Endothelial cell of umbilical vein (primary cell): ENCODE measurements around the gene MYO1F. TPM values are rescaled to one million over a fixed set of nuclear protein-coding genes. Genes with fewer than 3 reads are reported as not detected.
"Not testable (repeated sequence)": the region's sequence is repeated elsewhere in the genome, so short reads cannot be mapped to it uniquely, and the experiment has no call there.

Source experiments
- BruUV-seq: library from RNA; stranded (reverse); fragments of 400-500 nt; replicated peaks from 2 replicates; lab custom pipeline; 2021; lab: Mats Ljungman, UMichigan
- CTCF ChIA-PET: fragments of 300-600, 350-600 bp; sonication (Branson Sonifier 250); formaldehyde crosslinking; loops from one replicate; lab custom pipeline; 2021; ENCODE audit warnings: antibody characterized with exemption, inconsistent platforms; lab: Charles Lee
- POLR2A ChIA-PET: fragments of 300-600, 350-600 bp; sonication (Branson Sonifier 250); formaldehyde crosslinking; loops from one replicate; lab custom pipeline; 2021; ENCODE audit warnings: antibody characterized with exemption, inconsistent platforms; lab: Charles Lee
- DNase-seq: peaks from one replicate; pipeline ENCODE4 v3.0.0-alpha.2; 2011; ENCODE audit warnings: low read depth, low spot score
- FAIRE-seq: peaks from 2 replicates; lab custom pipeline; 2011; peaks lifted over from hg19 to GRCh38; lab: Jason Lieb, UNC
- H2AFZ ChIP-seq: 2 replicates; pipeline ENCODE4 v1.6.0; 2012; ENCODE audit warnings: low read depth, low read length, control low read depth, inconsistent platforms
- H3K27ac ChIP-seq: 2 replicates; pipeline ENCODE4 v1.5.1; 2011; ENCODE audit warnings: low read depth, mild to moderate bottlenecking, control low read depth, low read length, moderate library complexity; ENCODE audit not compliant: insufficient read depth
- H3K27me3 ChIP-seq, 2 experiments: 2 replicates each; pipeline versions ENCODE4 v1.6.0 to v1.6.1; 2011; ENCODE audit warnings: low read length in 2 of 2, mixed read lengths in 1 of 2; ENCODE audit not compliant: control insufficient read depth in 2 of 2, insufficient read depth in 2 of 2
- H3K36me3 ChIP-seq, 2 experiments: 2 replicates in 1 of 2; 3 replicates in 1 of 2; pipeline ENCODE4 v1.5.1; 2011; ENCODE audit warnings: low read length in 2 of 2, mild to moderate bottlenecking in 1 of 2, moderate library complexity in 1 of 2; ENCODE audit not compliant: control insufficient read depth in 2 of 2, insufficient read depth in 2 of 2; ENCODE audit errors: extremely low read depth in 1 of 2
- H3K4me1 ChIP-seq: 3 replicates; pipeline ENCODE4 v1.5.1; 2011; ENCODE audit warnings: mild to moderate bottlenecking, low read length; ENCODE audit not compliant: control insufficient read depth, insufficient read depth; ENCODE audit errors: extremely low read depth
- H3K4me2 ChIP-seq: 2 replicates; pipeline ENCODE4 v1.6.1; 2011; ENCODE audit warnings: low read length, control low read depth, mixed read lengths; ENCODE audit not compliant: insufficient read depth
- H3K4me3 ChIP-seq, 3 experiments: fragments of 200-600 bp in 1 of 3; sonication (generic), shearing (Covaris generic) in 1 of 3; replicated peaks in 1 of 3; 2 replicates each; pipeline ENCODE4 v1.5.1; 2011 to 2016; ENCODE audit warnings: control low read depth in 3 of 3, low read length in 3 of 3, mild to moderate bottlenecking in 2 of 3, inconsistent platforms in 1 of 3, low read depth in 1 of 3, moderate library complexity in 1 of 3; ENCODE audit not compliant: insufficient read depth in 1 of 3
- H3K79me2 ChIP-seq: 2 replicates; pipeline ENCODE4 v1.6.0; 2012; ENCODE audit warnings: low read length, inconsistent platforms; ENCODE audit not compliant: control insufficient read depth, insufficient read depth
- H3K9ac ChIP-seq: replicated peaks from 2 replicates; pipeline ENCODE3; 2011; ENCODE audit warnings: low read length, control low read depth; ENCODE audit not compliant: insufficient read depth; ENCODE audit errors: extremely low read depth
- H3K9me1 ChIP-seq: replicated peaks from 3 replicates; pipeline ENCODE4 v1.6.0; 2011; ENCODE audit warnings: mild to moderate bottlenecking, low read length; ENCODE audit not compliant: control insufficient read depth, insufficient read depth; ENCODE audit errors: extremely low read depth
- H3K9me3 ChIP-seq: replicated peaks from 2 replicates; pipeline ENCODE4 v1.5.1; 2012; ENCODE audit warnings: low read length, inconsistent platforms; ENCODE audit not compliant: control insufficient read depth, insufficient read depth
- H4K20me1 ChIP-seq: replicated peaks from 2 replicates; pipeline ENCODE3; 2011; ENCODE audit warnings: mild to moderate bottlenecking, low read length; ENCODE audit not compliant: control insufficient read depth, insufficient read depth; ENCODE audit errors: extremely low read depth
- FOS ChIP-seq: IDR thresholded peaks from 2 replicates; pipeline ENCODE4 v1.6.1; 2011; ENCODE audit warnings: mild to moderate bottlenecking, low read length, moderate library complexity, borderline replicate concordance; ENCODE audit not compliant: insufficient read depth
- GATA2 ChIP-seq: IDR thresholded peaks from 2 replicates; pipeline ENCODE4 v1.7.0; 2011; ENCODE audit warnings: low read depth, mild to moderate bottlenecking, moderate library complexity, mixed read lengths, low read length; ENCODE audit not compliant: insufficient read length, insufficient read depth
- JUN ChIP-seq: IDR thresholded peaks from 2 replicates; pipeline ENCODE4 v1.6.1; 2011; ENCODE audit warnings: borderline replicate concordance, low read depth; ENCODE audit not compliant: insufficient read length, insufficient read depth
- MAX ChIP-seq: IDR thresholded peaks from 2 replicates; pipeline ENCODE4 v1.6.1; 2011; ENCODE audit not compliant: insufficient read depth, insufficient read length
- MYC ChIP-seq: IDR thresholded peaks from one replicate; pipeline ENCODE4 v1.6.1; 2011; ENCODE audit warnings: mild to moderate bottlenecking, low read depth, low read length
- POLR2AphosphoS5 ChIP-seq: IDR thresholded peaks from 2 replicates; pipeline ENCODE4 v1.6.1; 2012; ENCODE audit warnings: low read depth, mild to moderate bottlenecking, control low read depth, low read length, moderate library complexity; ENCODE audit not compliant: insufficient read depth
- dilution Hi-C: fragments of 300-500 bp; cut with MboI; formaldehyde crosslinking; loops from one replicate; pipeline ENCODE4 v1.15.0; 2019; ENCODE audit warnings: low sequenced_read_pairs; ENCODE audit not compliant: extremely low pct_ligation_motif_present
- intact Hi-C: fragments of 100-400 bp; cut with micrococcal nuclease; formaldehyde crosslinking; loops from one replicate; pipeline ENCODE4 v1.10.0; 2022
- polyA plus RNA-seq, 4 experiments: library from polyadenylated mRNA; depleted of rRNA in 3 of 4; stranded (reverse) in 3 of 4; unstranded in 1 of 4; fragments of >200 nt; gene quantifications; 2 replicates each; pipeline versions ENCODE4 v1.2.1 to v1.2.3, GENCODE V29; 2011 to 2012; ENCODE audit warnings: missing spikeins in 1 of 4
- total RNA-seq: library from RNA; stranded (reverse); gene quantifications from 2 replicates; pipeline ENCODE4 v1.2.3, GENCODE V29; 2021
- TF ChIP-seq, protein P1 (sequence below), 2 donors: IDR thresholded peaks; 1 replicate in 1 of 2; 2 replicates in 1 of 2; pipeline ENCODE4 v1.5.1; 2011; ENCODE audit warnings: low read length in 2 of 2, mild to moderate bottlenecking in 2 of 2, moderate library complexity in 2 of 2, control low read depth in 1 of 2, inconsistent platforms in 1 of 2, low read depth in 1 of 2; ENCODE audit not compliant: insufficient read depth in 1 of 2; ENCODE audit errors: extremely low read depth in 1 of 2

Gene MYO1F
- total and polyA plus RNA-seq, 2 donors (not counting 3 experiments of a cell fraction or from before 2014, with no cell fraction given), result 0.22 to 0.39 TPM

DNA sequence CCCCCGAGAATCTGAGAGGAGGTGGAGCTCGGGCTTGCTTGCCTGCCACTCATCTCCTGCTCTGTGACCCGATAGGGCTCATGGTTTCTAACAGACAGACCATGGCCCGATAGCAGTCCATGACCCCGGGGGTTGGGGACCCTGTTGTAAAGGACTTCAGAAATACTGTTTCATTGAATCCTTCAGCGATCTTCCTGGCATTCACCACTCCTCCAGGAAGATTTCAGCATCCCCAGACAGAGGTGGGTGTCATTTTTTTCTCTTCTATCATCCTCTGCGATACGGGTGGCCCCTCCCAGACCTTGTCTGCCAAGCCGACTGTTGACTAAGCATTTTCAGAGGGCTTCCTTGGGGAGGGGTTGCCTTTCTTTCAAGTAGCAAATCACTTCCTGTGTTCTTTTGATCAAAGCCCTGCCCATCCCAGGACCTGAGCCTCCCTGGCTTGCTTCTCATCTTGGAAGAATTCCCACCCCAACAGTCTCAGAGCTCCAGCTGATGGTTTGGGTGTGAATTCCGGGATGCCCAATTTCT lies 1.7 kb downstream of the MYO1F start:
- DNase-seq, result no peak
- POLR2A ChIA-PET, result no interaction called here
- CTCF ChIA-PET, result interaction anchor here (0.9 kb wide), 1 partner anchor 11 kb away, joined by 3 read pairs; no protein-coding TSS in a partner anchor

DNA sequence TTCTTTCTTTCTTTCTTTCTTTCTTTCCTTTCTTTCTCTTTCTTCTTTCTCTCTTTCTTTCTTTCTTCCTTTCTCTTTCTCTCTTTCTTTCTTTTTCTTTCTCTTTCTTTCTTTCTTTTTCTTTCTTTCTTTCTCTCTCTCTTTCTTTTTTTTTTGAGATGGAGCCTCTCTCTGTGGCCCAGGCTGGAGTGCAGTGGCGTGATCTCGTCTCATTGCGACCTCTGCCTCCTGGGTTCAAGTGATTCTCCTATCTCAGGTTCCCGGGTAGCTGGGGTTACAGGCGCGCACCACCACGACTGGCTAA lies 2.7 kb downstream of the MYO1F start:
- H3K36me3 ChIP-seq, H2AFZ ChIP-seq, FAIRE-seq, H3K9me1 ChIP-seq, H3K27me3 ChIP-seq, H3K9me3 ChIP-seq, DNase-seq, H3K9ac ChIP-seq, POLR2A ChIA-PET, H3K4me3 ChIP-seq, BruUV-seq, H3K4me1 ChIP-seq, H3K27ac ChIP-seq, H3K4me2 ChIP-seq, dilution Hi-C loops, intact Hi-C loops, CTCF ChIA-PET, H3K79me2 ChIP-seq, H4K20me1 ChIP-seq: not testable (repeated sequence)

More for the DNA sequence above, 1.7 kb downstream of the MYO1F start:
- Histone ChIP-seq H2AFZ (no peak overlapping the region), H3K4me3 (no peak overlapping the region), H3K79me2 (no peaks in the 10 kb centered on the region), H3K27me3 (peaks cover 0 to 4% of the 10 kb centered on the region in 2 experiments), H3K4me2 (no peak overlapping the region), H3K4me1 (no peaks in the 10 kb centered on the region), H3K36me3 (no peaks in the 10 kb centered on the region), H3K27ac (no peak overlapping the region), H4K20me1 (no peaks in the 10 kb centered on the region), H3K9ac (no peak overlapping the region), H3K9me1 (no peaks in the 10 kb centered on the region), H3K9me3 (no peaks in the 10 kb centered on the region)
- dilution Hi-C loops, result no loop called here
- no peak for TF ChIP-seq MYC
- no peak for TF ChIP-seq GATA2
- TF ChIP-seq, protein P1, sequence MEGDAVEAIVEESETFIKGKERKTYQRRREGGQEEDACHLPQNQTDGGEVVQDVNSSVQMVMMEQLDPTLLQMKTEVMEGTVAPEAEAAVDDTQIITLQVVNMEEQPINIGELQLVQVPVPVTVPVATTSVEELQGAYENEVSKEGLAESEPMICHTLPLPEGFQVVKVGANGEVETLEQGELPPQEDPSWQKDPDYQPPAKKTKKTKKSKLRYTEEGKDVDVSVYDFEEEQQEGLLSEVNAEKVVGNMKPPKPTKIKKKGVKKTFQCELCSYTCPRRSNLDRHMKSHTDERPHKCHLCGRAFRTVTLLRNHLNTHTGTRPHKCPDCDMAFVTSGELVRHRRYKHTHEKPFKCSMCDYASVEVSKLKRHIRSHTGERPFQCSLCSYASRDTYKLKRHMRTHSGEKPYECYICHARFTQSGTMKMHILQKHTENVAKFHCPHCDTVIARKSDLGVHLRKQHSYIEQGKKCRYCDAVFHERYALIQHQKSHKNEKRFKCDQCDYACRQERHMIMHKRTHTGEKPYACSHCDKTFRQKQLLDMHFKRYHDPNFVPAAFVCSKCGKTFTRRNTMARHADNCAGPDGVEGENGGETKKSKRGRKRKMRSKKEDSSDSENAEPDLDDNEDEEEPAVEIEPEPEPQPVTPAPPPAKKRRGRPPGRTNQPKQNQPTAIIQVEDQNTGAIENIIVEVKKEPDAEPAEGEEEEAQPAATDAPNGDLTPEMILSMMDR (IDR thresholded peaks at IDR 0.05; ENCODE audit: extremely low read depth in 1 of 2, insufficient read depth in 1 of 2, low read depth in 1 of 2, low read length in 2 of 2), result no peak
- no peak for TF ChIP-seq POLR2AphosphoS5
- no peak for TF ChIP-seq FOS
- TF ChIP-seq MAX, result no peak
- TF ChIP-seq JUN, result no peak
- intact Hi-C loops, result no loop called here
- no peak for FAIRE-seq
- no TSS peak for BruUV-seq
